Keratinocyte (primary cell): ENCODE data around the gene ZNF132. TPM values are rescaled to one million over a fixed set of nuclear protein-coding genes. Genes with fewer than 3 reads are reported as not detected.
A peak's percentile ranks its signal among the peaks of the same experiment; 100 is the strongest.

Experiments
- DNase-seq: peaks from one replicate; pipeline ENCODE4 v3.0.0-alpha.2; 2011; ENCODE audit warnings: low read depth, missing footprints, low spot score
- FAIRE-seq: peaks from 2 replicates; lab custom pipeline; 2011; peaks lifted over from hg19 to GRCh38; lab: Jason Lieb, UNC
- H2AFZ ChIP-seq: 2 replicates; pipeline ENCODE4 v1.6.0; 2012; ENCODE audit warnings: low read length, control low read depth, inconsistent platforms; ENCODE audit not compliant: control insufficient read depth
- H3K27ac ChIP-seq: 2 replicates; pipeline ENCODE4 v1.5.1; 2011; ENCODE audit warnings: low read length; ENCODE audit not compliant: control insufficient read depth, insufficient read depth
- H3K27me3 ChIP-seq: 3 replicates; pipeline ENCODE4 v1.6.0; 2011; ENCODE audit warnings: low read length; ENCODE audit not compliant: control insufficient read depth, insufficient read depth; ENCODE audit errors: extremely low read depth
- H3K36me3 ChIP-seq, 2 experiments: 2 replicates in 1 of 2; 3 replicates in 1 of 2; pipeline ENCODE4 v1.5.1; 2011; ENCODE audit warnings: low read length in 2 of 2, mild to moderate bottlenecking in 1 of 2; ENCODE audit not compliant: control insufficient read depth in 2 of 2, insufficient read depth in 2 of 2; ENCODE audit errors: extremely low read depth in 1 of 2
- H3K4me1 ChIP-seq: 3 replicates; pipeline ENCODE4 v1.5.1; 2011; ENCODE audit warnings: low read length; ENCODE audit not compliant: control insufficient read depth, insufficient read depth; ENCODE audit errors: extremely low read depth
- H3K4me2 ChIP-seq: 3 replicates; pipeline ENCODE4 v1.6.0; 2011; ENCODE audit warnings: low read depth, low read length; ENCODE audit not compliant: control insufficient read depth, insufficient read depth; ENCODE audit errors: extremely low read depth
- H3K4me3 ChIP-seq, 3 experiments: fragments of 200-600 bp in 1 of 3; sonication (generic) in 1 of 3; 2 replicates in 2 of 3; 3 replicates in 1 of 3; pipeline ENCODE4 v1.5.1; 2011 to 2016; ENCODE audit warnings: low read length in 3 of 3, mild to moderate bottlenecking in 3 of 3, control low read depth in 2 of 3, inconsistent platforms in 1 of 3, low read depth in 1 of 3, mixed read lengths in 1 of 3, mixed run types in 1 of 3, moderate library complexity in 1 of 3; ENCODE audit not compliant: control insufficient read depth in 2 of 3, insufficient read depth in 2 of 3; ENCODE audit errors: extremely low read depth in 1 of 3
- H3K79me2 ChIP-seq: 2 replicates; pipeline ENCODE4 v1.6.0; 2012; ENCODE audit warnings: low read length; ENCODE audit not compliant: control insufficient read depth, insufficient read depth
- H3K9ac ChIP-seq: 3 replicates; pipeline ENCODE4 v1.6.0; 2011; ENCODE audit warnings: low read length; ENCODE audit not compliant: control insufficient read depth, insufficient read depth; ENCODE audit errors: extremely low read depth
- H3K9me1 ChIP-seq: 3 replicates; pipeline ENCODE4 v1.6.0; 2011; ENCODE audit warnings: low read length; ENCODE audit not compliant: control insufficient read depth, insufficient read depth; ENCODE audit errors: extremely low read depth
- H3K9me3 ChIP-seq: 2 replicates; pipeline ENCODE4 v1.5.1; 2012; ENCODE audit warnings: low read depth, low read length; ENCODE audit not compliant: control insufficient read depth
- H4K20me1 ChIP-seq: 3 replicates; pipeline ENCODE4 v1.6.0; 2011; ENCODE audit warnings: low read length; ENCODE audit not compliant: control insufficient read depth, insufficient read depth; ENCODE audit errors: extremely low read depth
- EZH2 ChIP-seq: IDR thresholded peaks from one replicate; pipeline ENCODE4 v1.6.1; 2012; ENCODE audit warnings: inconsistent platforms, mild to moderate bottlenecking, low read length, moderate library complexity
- dilution Hi-C: fragments of 300-500 bp; cut with MboI; formaldehyde crosslinking; loops from one replicate; pipeline ENCODE4 v1.7.0; 2020; ENCODE audit warnings: low sequenced_read_pairs; ENCODE audit not compliant: extremely low pct_ligation_motif_present
- polyA plus RNA-seq, 5 experiments: library from polyadenylated mRNA; depleted of rRNA in 3 of 5; stranded (reverse) in 3 of 5; stranded (forward) in 1 of 5; unstranded in 1 of 5; fragments of >200 nt; gene quantifications; 1 replicate in 1 of 5; 2 replicates in 3 of 5; 3 replicates in 1 of 5; pipeline versions ENCODE4 v1.2.1 to v1.2.3, GENCODE V29; 2011 to 2012; ENCODE audit warnings: missing spikeins in 2 of 5, low read depth in 1 of 5, low replicate concordance in 1 of 5
- TF ChIP-seq, protein P1 (sequence below), 3 experiments: IDR thresholded peaks in 1 of 3; conservative IDR thresholded peaks in 1 of 3; optimal IDR thresholded peaks in 1 of 3; 2 replicates in 2 of 3; 3 replicates in 1 of 3; pipeline versions ENCODE3 to v1.5.1; 2011; ENCODE audit warnings: low read length in 3 of 3, mild to moderate bottlenecking in 3 of 3, moderate library complexity in 2 of 3, control low read depth in 1 of 3, inconsistent platforms in 1 of 3; ENCODE audit not compliant: insufficient read depth in 2 of 3; ENCODE audit errors: extremely low read depth in 1 of 3

The ZNF132 gene
- polyA plus RNA-seq, 1 donor (not counting 4 experiments of a cell fraction or from before 2014, with no cell fraction given): 1.6 TPM

DNA sequence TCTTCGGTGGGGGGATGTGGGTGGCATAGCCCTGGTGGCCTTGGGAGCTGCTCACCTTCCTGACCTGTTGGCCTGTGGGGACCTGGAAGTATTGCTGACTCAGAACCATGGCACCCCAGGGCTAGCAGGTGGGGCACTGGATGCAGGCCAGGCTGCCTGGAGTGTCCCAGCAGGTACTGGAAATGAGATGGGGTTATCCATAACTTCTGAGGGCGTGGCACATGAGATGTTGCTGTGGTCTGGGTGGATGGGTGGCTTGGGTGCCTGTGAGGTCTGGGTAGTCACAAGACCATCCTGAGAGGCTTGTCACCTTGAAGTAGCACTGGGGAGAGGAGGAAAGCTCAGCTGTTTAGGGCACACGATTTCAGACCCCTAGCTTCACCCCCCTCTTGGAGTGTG lies 45.1 kb downstream of the ZNF132 start:
- Histone ChIP-seq H3K4me2 (no peak overlapping the region), H3K4me1 (peaks cover 35% of the 10 kb centered on the region), H3K9ac (no peak overlapping the region), H3K79me2 (peaks cover 33% of the 10 kb centered on the region), H3K4me3 (no peak overlapping the region), H3K27ac (peak overlapping the region; percentile 25), H2AFZ (no peak overlapping the region), H3K36me3 (peaks cover 22 to 30% of the 10 kb centered on the region in 2 experiments), H3K27me3 (no peaks in the 10 kb centered on the region), H4K20me1 (peaks cover 40% of the 10 kb centered on the region), H3K9me3 (no peaks in the 10 kb centered on the region), H3K9me1 (peaks cover 5% of the 10 kb centered on the region)
- TF ChIP-seq EZH2: no peak
- TF ChIP-seq, protein P1, sequence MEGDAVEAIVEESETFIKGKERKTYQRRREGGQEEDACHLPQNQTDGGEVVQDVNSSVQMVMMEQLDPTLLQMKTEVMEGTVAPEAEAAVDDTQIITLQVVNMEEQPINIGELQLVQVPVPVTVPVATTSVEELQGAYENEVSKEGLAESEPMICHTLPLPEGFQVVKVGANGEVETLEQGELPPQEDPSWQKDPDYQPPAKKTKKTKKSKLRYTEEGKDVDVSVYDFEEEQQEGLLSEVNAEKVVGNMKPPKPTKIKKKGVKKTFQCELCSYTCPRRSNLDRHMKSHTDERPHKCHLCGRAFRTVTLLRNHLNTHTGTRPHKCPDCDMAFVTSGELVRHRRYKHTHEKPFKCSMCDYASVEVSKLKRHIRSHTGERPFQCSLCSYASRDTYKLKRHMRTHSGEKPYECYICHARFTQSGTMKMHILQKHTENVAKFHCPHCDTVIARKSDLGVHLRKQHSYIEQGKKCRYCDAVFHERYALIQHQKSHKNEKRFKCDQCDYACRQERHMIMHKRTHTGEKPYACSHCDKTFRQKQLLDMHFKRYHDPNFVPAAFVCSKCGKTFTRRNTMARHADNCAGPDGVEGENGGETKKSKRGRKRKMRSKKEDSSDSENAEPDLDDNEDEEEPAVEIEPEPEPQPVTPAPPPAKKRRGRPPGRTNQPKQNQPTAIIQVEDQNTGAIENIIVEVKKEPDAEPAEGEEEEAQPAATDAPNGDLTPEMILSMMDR (optimal IDR thresholded peaks at IDR 0.05 in 1 of 3, IDR thresholded peaks at IDR 0.05 in 1 of 3, conservative IDR thresholded peaks at IDR 0.05 in 1 of 3; ENCODE audit: extremely low read depth in 1 of 3, insufficient read depth in 2 of 3, low read length in 3 of 3): no peak
- DNase-seq (no peak), FAIRE-seq (no peak)
- dilution Hi-C loops: no loop called here

GRCh38 chr19:58393725-58394033 lies 46.3 kb downstream of the ZNF132 start:
- Histone ChIP-seq H3K9ac (no peak overlapping the region), H3K4me2 (no peak overlapping the region), H3K36me3 (peaks cover 24 to 37% of the 10 kb centered on the region in 2 experiments), H2AFZ (no peak overlapping the region), H3K4me1 (peaks cover 40% of the 10 kb centered on the region), H3K4me3 (no peak overlapping the region), H3K9me1 (peaks cover 5% of the 10 kb centered on the region), H3K27me3 (no peaks in the 10 kb centered on the region), H3K79me2 (peaks cover 41% of the 10 kb centered on the region), H3K27ac (no peak overlapping the region), H3K9me3 (no peaks in the 10 kb centered on the region), H4K20me1 (peaks cover 40% of the 10 kb centered on the region)
- DNase-seq (no peak), FAIRE-seq (no peak)
- TF ChIP-seq, protein P1 (optimal IDR thresholded peaks at IDR 0.05 in 1 of 3, IDR thresholded peaks at IDR 0.05 in 1 of 3, conservative IDR thresholded peaks at IDR 0.05 in 1 of 3; ENCODE audit: extremely low read depth in 1 of 3, insufficient read depth in 2 of 3, low read length in 3 of 3): no peak
- no peak for TF ChIP-seq EZH2
- dilution Hi-C loops: no loop called here
